ENCODE results near the gene AP1M2. TPM values are rescaled to one million over a fixed set of nuclear protein-coding genes. Genes with fewer than 3 reads are reported as not detected.
"Not testable (repeated sequence)": the region's sequence is repeated elsewhere in the genome, so short reads cannot be mapped to it uniquely, and the experiment has no call there.

The AP1M2 gene
- total RNA-seq, 1 donor from 2014 or later, result 0.45 TPM

DNA sequence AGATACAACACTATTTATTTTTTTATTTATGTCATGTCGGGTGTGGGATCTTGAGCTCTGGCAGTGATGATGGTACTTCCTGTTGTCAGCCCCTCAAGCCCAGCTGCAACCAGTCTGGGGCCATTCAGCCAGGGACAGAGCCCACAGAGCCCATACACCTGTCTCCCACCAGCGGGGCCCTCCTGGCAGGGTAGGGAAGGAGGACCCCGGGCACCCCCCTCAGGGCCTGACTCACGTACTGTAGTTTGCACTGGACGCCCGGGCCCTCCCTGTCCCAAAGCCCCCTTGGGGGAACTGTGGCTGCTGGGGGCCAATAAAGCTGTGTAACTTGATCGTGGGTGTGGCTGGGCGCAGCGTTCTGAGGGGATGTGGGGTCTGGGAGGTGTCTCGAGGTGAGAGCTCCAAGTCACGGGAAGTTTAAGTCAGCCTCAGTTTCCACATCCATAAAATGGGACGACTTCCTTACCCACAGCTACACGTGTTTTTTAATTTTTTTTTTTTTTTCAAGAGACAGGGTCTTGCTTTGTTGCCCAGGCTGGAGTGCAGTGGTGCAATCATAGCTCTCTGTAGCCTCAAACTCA lies 33.9 kb downstream of the AP1M2 start:
- H3K27me3 Mint-ChIP-seq (ENCODE audit: low read depth), result no peaks in the 10 kb centered on the region
- H3K4me1 Mint-ChIP-seq (ENCODE audit: low read depth), result no peaks in the 10 kb centered on the region
- no peak overlapping the region for H3K27ac Mint-ChIP-seq (ENCODE audit: unreplicated experiment)
- H3K9me3 Mint-ChIP-seq (ENCODE audit: low read depth), result no peaks in the 10 kb centered on the region
- peaks cover 25% of the 10 kb centered on the region for H3K36me3 Mint-ChIP-seq (ENCODE audit: low read depth)
- TF ChIP-seq, protein P1, sequence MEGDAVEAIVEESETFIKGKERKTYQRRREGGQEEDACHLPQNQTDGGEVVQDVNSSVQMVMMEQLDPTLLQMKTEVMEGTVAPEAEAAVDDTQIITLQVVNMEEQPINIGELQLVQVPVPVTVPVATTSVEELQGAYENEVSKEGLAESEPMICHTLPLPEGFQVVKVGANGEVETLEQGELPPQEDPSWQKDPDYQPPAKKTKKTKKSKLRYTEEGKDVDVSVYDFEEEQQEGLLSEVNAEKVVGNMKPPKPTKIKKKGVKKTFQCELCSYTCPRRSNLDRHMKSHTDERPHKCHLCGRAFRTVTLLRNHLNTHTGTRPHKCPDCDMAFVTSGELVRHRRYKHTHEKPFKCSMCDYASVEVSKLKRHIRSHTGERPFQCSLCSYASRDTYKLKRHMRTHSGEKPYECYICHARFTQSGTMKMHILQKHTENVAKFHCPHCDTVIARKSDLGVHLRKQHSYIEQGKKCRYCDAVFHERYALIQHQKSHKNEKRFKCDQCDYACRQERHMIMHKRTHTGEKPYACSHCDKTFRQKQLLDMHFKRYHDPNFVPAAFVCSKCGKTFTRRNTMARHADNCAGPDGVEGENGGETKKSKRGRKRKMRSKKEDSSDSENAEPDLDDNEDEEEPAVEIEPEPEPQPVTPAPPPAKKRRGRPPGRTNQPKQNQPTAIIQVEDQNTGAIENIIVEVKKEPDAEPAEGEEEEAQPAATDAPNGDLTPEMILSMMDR (IDR thresholded peaks at IDR 0.05), result no peak
- H3K4me3 Mint-ChIP-seq (ENCODE audit: unreplicated experiment), result no peak overlapping the region
- no peak for DNase-seq (ENCODE audit: low spot score)

DNA sequence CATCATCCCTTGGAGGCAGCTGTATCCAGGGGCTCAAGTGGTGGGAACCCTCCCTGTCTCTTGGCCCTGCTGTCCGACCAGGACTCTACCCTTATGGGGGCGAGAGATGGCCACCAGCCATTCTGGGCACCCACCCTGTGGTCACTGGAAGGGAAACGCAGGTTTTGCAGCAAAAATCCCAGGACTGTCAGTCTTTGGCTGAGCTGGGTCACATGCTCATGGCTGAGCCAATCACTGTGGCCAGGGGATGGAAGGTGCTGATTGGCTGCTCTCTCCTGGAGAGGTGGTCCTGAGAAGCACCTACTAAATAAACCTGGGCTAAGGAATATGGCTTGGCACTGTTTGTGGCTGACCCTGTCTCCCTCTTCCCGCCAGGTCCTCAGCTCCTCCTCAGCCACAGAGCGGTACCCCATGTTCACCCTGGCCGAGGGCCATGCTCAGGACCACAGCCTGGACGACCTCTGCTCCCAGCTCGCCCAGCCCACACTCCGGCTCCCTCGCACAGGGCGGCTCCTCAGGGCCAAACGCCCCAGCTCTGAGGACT lies 34.5 kb downstream of the AP1M2 start:
- TF ChIP-seq, protein P1 (IDR thresholded peaks at IDR 0.05), result no peak
- no peak overlapping the region for H3K4me3 Mint-ChIP-seq (ENCODE audit: unreplicated experiment)
- no peaks in the 10 kb centered on the region for H3K9me3 Mint-ChIP-seq (ENCODE audit: low read depth)
- no peaks in the 10 kb centered on the region for H3K4me1 Mint-ChIP-seq (ENCODE audit: low read depth)
- H3K27ac Mint-ChIP-seq (ENCODE audit: unreplicated experiment), result no peak overlapping the region
- peaks cover 25% of the 10 kb centered on the region for H3K36me3 Mint-ChIP-seq (ENCODE audit: low read depth)
- no peak for DNase-seq (ENCODE audit: low spot score)
- no peaks in the 10 kb centered on the region for H3K27me3 Mint-ChIP-seq (ENCODE audit: low read depth)

DNA sequence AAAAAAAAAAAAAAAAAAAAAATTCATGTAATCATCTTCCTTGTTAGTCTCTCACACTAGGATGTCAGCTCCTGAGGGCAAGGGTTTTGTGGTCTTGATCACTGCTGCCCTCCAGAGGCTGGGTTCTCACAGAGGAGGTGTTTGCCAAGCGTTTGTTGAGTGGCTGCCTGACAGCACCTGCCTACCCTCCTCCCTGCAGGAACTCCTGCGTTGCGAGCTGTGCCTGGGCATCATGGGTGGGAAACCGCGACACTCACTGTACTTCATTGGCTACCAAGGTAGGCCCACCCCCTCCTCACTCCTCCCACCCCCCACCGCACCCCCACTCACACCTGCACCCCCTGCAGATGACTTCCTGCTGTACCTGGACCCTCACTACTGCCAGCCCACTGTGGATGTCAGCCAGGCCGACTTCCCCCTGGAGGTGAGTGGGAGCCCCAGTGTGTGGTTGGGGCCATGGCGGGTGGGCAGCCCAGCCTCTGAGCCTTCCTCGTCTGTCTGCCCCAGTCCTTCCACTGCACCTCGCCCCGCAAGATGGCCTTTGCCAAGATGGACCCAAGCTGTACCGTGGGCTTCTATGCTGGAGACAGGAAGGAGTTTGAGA lies 35.3 kb downstream of the AP1M2 start:
- no peaks in the 10 kb centered on the region for H3K27me3 Mint-ChIP-seq (ENCODE audit: low read depth)
- no peaks in the 10 kb centered on the region for H3K9me3 Mint-ChIP-seq (ENCODE audit: low read depth)
- peak; percentile 92 for DNase-seq (ENCODE audit: low spot score)
- H3K36me3 Mint-ChIP-seq (ENCODE audit: low read depth), result peaks cover 27% of the 10 kb centered on the region
- H3K4me3 Mint-ChIP-seq (ENCODE audit: unreplicated experiment), result no peak overlapping the region
- TF ChIP-seq, protein P1 (IDR thresholded peaks at IDR 0.05), result peak; percentile 57
- H3K27ac Mint-ChIP-seq (ENCODE audit: unreplicated experiment), result no peak overlapping the region
- H3K4me1 Mint-ChIP-seq (ENCODE audit: low read depth), result no peaks in the 10 kb centered on the region

DNA sequence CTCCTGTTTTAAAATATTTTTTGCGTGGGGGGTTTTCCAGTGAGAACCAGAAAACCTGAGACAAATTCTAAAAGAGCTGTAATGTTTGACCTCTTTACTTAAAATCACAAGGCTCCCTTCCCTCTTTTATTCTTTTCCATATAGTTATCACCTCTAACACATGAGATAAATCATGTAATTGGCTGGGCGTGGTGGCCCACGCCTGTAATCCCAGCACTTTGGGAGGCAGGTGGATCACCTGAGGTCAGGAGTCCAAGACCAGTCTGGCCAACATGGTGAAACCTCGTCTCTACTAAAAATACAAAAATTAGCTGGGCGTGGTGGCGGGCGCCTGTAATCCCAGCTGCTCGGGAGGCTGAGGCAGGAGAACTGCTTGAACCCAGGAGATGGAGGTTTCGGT lies 36.1 kb downstream of the AP1M2 start:
- peaks cover 27% of the 10 kb centered on the region for H3K36me3 Mint-ChIP-seq (ENCODE audit: low read depth)
- DNase-seq (ENCODE audit: low spot score); H3K9me3 Mint-ChIP-seq (ENCODE audit: low read depth); H3K27ac Mint-ChIP-seq (ENCODE audit: unreplicated experiment); H3K4me1 Mint-ChIP-seq (ENCODE audit: low read depth); H3K27me3 Mint-ChIP-seq (ENCODE audit: low read depth); H3K4me3 Mint-ChIP-seq (ENCODE audit: unreplicated experiment): not testable (repeated sequence)

DNA sequence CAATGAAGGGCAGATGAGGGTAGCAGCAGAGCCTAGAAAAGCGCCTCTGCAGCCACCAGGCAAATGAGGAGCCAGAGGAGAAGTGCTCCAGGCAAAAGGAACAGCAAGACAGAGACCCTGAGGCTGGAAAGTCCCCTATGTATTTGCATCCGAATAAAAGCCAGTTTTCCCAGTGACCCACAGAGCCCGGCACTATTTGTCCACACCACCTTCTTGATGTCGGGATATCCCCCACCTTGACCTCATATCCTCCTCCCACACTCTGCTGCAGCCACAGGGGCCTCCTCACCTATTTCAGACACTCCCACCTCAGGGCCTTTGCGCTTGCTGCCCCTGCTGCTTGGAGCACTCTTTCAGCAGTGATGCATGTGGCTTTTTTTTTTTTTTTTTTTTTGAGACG lies 36.8 kb downstream of the AP1M2 start:
- H3K27me3 Mint-ChIP-seq (ENCODE audit: low read depth), result no peaks in the 10 kb centered on the region
- no peak for DNase-seq (ENCODE audit: low spot score)
- H3K4me3 Mint-ChIP-seq (ENCODE audit: unreplicated experiment), result no peak overlapping the region
- H3K27ac Mint-ChIP-seq (ENCODE audit: unreplicated experiment), result no peak overlapping the region
- peaks cover 27% of the 10 kb centered on the region for H3K36me3 Mint-ChIP-seq (ENCODE audit: low read depth)
- TF ChIP-seq, protein P1 (IDR thresholded peaks at IDR 0.05), result no peak
- H3K4me1 Mint-ChIP-seq (ENCODE audit: low read depth), result no peaks in the 10 kb centered on the region
- no peaks in the 10 kb centered on the region for H3K9me3 Mint-ChIP-seq (ENCODE audit: low read depth)

DNA sequence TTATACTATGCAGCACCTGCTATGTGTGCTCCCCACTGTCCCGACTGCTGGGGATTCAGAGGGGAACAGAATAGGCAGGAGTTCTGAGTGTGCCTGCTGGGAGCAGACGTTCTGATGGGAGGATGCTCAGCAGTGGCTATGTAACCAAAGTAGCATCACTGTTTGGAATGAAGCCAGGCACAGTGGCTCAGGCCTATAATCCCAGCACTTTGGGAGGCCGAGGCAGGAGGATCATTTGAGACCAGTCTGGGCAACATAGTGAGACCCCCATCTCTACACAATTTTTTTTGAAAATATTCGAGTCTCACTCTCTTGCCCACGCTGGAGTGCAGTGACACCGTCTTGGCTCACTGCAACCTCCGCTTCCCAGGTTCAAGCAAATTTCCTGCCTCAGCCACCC lies 37.4 kb downstream of the AP1M2 start:
- peaks cover 6% of the 10 kb centered on the region for H3K4me1 Mint-ChIP-seq (ENCODE audit: low read depth)
- no peaks in the 10 kb centered on the region for H3K9me3 Mint-ChIP-seq (ENCODE audit: low read depth)
- H3K27me3 Mint-ChIP-seq (ENCODE audit: low read depth), result no peaks in the 10 kb centered on the region
- no peak for DNase-seq (ENCODE audit: low spot score)
- TF ChIP-seq, protein P1 (IDR thresholded peaks at IDR 0.05), result no peak
- no peak overlapping the region for H3K27ac Mint-ChIP-seq (ENCODE audit: unreplicated experiment)
- H3K36me3 Mint-ChIP-seq (ENCODE audit: low read depth), result peaks cover 27% of the 10 kb centered on the region
- H3K4me3 Mint-ChIP-seq (ENCODE audit: unreplicated experiment), result no peak overlapping the region
